Midbrain (tissue), 1 donor: ENCODE results near the gene PSMB3.

Experiments
- DNase-seq: peaks from one replicate; lab custom pipeline; 2025; lab: John Stamatoyannopoulos, UW

The PSMB3 gene

DNA sequence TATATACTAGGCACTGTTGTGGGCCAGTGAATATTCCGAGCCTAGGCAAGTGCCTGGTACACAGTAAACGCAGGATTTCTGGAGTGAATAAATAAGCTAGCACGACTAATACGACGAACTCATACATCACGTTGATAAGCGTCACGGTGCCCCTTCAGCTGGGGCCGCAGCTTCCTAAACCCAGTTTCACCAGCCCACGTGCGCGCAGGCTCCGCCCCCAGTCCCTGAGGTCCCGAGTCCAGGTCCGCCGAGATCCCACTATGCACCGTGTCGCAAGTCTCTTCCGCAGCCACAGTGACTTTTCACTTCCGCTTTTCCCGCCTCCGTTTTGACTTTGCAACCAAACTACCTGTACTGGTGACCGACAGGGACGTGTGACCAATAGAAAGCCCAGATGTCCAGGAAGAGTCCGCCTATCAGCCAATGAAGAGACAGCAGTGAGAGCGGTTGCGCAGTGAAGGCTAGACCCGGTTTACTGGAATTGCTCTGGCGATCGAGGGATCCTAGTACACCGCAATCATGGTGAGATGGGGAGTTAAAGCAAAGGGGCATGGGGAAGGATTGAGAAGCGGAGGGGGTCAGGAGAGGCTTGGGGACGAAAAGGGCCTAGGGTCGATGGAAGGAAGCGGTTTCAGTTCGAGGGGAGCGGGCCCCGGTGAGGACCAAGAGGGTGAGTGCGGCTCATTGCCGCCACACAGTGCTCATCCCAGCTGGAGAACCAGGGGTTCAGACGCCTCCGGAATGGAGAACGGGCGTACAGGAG, at the start of gene PSMB3:
PSMB3 (plus strand) TSS at position 434 of the 763 bp plus-strand sequence; CDS start at position 520, 86 bp downstream.
- peak; percentile 99 for DNase-seq

DNA sequence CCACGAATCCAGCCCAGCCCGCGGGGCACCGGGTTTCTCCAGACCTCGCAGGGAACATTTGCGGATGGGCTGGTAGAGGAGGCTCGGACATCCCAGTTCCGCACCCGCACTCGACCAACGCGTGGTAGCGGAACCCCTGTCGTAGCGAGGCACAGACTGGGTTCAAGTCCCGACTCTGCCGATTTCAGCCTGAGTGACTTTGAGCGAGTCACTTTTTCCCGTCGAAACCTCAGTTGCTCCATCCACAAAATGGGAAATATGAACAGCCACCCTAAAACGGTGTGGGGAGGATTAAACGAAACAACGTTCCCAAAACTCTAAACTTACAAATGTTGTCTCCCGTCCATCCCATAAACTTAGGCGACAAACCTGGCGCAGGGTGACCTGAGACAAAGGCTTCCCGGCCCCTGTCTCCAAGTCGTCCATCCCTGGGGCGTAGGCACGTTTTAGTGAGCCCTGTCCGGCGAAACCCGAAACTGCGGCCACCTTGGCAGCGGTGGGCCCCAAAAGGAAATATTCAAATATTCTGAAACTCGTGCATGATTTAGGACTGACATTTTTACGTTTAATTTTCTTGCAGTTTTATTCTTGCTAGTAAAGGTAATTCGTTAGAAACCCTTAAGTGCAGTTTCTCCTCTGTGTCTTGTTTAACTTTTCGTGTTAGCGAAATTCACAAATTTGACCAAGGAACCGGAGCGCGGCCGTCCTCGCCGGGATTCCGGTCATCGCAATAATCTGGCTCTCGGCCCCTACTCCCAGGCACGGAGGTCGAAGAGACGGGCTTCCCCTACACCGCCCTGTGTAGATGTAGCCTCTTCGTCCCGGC, 49.4 kb upstream of the PSMB3 start:
- peak; percentile 44 for DNase-seq

DNA sequence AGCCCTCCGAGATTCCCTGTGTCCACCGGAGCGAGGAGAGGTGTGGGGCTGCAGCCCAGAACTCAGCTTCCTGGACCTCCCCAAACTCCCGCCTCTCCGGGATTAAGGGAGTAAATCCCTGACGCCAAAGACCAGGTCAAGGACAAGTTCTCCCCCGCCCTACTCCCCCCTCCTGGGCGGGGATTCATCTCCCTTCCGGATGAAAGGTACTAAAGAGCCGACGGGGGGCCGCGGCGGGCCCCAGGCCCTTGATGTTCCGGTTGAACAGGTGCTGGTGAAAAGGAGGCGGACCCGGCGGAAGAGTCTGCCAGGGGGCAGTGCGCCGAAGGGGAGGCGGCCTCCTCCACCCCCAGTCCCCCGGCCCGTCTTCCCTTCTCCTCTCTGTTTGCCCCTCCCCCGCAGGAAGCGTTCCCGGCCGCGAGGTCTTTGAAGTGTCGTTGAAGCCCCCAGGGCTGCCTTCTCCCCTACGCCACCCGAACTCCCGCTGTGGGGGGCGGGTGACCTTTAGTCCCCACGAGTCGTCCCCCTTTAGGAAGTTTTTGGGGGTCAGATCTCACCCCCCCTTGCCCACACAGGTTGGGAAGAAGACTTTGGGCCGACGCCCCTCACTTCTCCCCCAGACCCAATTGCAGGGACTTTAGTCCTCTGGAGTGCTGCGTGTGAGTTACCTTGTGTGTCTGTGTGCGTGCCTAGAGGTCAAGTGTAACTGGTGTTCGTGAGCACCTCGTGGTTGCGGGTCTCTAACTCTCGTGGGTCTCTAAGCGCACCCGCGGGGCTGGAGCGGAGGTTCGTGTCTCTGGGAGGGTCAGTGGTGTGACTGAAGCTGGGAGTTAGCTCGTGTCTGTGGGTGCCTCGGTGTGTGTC, 48.6 kb upstream of the PSMB3 start:
- peak; percentile 15 for DNase-seq

DNA sequence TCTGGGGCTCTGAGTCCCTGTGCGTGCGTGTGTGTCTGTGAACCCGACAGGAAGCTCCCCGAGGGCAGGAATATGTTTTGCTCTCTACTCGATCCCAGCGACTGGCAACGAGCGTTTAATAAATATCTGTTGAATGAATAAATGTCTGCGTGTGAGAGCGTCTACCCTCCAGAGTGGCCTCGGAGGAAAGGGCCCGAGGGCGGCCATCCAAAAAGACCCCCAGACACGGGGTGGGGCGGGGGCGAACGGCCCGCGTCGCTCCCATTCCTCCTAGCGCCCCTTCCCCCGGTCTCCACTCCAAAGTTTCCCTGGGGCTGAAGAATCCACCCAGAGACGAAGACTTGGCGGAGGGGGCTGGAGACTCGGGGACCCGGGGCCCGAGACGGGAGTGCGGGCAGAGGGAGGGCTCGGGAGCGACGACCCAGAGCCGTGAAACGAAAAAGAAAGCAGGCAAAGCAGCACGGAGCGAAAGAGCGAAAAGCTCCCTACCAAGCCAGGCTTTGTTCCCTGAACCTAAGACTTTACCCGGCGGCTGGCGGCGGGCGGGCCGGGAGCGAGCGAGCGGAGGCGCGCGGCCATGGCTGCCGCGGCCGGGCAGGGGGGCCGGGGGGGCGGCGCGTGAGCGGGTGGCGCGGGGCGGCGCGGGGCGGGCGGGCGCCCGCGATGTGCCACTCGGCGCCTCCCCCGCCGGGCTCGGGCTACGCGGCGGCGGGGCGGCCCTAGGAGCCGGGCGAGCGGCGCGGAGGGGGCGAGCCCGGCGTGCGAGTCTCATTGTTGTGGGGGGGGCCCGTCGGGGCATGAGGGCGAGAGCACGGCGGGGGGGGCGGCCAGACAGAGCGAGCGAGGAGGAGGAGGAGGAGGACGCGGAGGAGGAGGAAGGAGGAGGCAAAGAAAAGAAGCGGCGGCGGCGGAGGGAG, 47.7 kb upstream of the PSMB3 start, which contains the start of gene MLLT6:
MLLT6 (plus strand) TSS at position 668 of the 917 bp plus-strand sequence. CDS start 360 bp downstream, outside the sequence.
- DNase-seq: peak; percentile 85

DNA sequence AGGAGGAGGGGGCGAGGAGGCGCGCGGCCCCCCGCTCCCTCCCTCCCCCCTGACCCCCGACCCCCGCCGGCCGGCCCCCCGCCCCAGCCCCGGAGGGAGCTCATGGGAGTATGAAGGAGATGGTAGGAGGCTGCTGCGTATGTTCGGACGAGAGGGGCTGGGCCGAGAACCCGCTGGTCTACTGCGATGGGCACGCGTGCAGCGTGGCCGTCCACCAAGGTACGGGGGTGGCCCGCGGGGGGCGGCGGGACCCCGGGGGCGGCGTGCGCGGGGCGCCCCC, 47.1 kb upstream of the PSMB3 start:
- DNase-seq: no peak

DNA sequence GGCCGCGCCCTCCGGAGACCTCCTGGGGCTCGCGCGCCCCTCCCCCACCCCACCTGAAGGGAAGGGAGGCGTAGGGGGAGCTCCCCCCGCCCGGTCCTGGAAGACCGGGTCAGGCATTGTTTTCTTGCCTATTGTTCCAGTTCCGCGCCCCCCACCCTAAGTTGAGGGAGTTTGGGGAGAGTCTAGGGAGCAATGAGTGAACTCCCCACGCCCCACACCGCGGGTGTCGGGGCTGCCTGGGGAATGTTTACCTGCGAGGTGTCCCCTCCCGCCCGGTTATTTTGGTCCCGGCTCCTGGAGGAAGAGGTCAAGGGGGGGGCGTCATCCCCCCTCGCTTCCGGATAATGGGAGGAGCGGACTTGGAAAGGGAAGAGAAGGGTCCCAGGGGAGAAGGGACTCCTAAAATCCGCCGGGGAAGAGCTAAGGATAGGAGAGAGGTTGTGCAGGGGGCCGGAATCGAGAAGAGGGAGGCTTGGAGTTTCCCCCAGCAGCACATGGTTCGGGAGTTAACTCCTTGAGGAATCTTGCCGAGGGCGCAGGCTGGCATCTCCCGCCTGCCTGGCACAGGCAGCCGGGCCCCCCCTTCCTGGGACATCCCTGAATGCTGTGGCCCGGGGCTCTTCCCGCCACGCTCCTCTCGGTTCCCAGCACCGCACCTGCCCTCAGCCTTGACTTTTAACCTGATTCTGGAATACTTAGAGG, 46.6 kb upstream of the PSMB3 start:
- DNase-seq: peak; percentile 33

DNA sequence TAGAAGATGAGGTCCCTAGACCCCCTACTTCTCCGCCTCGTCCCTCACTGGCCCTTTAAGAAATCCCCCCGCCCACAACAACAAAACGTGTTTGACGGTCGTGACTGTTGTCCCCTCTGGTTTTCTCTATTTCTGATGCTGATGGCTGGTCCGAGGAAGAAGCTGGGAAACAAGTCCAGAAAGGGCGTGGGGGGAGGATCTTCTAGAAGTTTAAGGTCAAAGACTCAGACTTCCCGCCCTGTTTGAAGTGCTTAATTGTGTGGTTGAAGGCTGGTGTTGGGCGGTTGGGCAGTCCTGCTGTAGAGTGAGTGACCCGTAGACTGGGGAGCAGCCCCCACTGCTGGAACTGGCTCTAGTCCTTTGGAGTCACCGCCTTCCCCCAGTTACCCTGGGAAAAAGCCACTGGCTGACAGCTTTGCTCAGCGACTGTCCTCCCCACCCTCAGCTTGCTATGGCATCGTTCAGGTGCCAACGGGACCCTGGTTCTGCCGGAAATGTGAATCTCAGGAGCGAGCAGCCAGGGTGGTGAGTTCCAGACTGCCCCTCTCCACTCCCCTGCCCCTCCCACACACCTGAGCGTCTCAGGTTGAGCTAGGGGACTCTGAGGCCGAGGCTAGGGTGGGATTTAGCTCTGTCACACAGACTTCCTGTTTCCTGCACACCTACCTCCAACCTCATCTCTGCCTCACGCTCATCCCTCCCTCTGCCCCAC, 45.9 kb upstream of the PSMB3 start:
- DNase-seq: peak; percentile 28

DNA sequence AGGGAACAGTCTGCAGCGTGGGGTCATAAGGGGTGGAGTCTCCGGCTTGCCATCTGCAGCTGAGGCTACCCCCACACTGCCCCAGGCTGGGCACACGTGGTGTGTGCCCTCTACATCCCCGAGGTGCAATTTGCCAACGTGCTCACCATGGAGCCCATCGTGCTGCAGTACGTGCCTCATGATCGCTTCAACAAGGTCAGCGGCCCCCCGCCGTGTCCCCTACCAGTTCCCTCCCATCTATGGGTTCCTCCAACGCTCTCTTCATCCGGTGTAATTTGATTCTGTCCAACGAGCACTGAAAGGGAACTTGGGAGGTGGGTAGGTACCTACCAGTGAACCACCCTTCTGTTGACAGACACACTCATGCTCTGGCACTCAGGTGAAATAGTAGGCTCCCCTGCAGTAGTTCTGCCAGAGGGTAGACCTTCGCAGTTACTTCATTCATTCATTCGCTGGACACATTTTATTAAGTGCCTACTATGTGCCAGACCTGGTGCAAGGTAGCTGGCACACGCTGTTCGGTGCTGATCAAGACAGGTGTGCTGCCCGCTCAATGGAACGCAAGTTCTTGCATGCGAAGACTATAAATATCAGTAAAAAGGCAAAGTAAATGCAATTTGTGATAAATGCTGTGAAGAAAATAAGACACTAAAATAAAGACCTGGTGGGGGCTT, 44.7 kb upstream of the PSMB3 start:
- DNase-seq: no peak

DNA sequence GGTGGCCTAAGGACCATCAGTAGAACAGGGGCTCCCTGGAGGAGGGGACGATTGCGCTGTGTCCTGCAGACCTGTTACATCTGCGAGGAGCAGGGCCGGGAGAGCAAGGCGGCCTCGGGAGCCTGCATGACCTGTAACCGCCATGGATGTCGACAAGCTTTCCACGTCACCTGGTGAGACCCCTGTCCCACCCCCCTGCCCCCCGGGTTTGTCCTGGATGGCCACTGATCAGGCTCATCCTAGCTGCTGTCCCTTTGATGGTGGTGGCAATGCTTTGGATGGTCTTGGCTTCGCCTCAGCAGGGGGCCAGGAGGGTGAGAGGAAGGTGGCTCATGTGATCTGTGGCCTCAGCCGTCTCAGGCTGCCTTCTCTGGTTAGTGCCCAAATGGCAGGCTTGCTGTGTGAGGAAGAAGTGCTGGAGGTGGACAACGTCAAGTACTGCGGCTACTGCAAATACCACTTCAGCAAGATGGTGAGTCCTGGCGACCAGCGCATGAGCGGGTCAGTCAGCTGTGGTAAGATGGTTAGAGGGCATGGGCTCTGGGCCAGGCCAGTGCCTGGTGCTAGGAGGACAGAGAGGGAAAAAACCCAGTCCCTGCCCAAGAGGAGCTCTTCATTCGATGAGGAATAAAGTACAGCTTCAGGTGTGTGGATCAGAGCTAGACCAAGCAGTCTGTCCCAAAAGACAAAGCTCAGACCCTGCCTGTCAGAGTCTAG, 43.3 kb upstream of the PSMB3 start:
- DNase-seq: no peak

DNA sequence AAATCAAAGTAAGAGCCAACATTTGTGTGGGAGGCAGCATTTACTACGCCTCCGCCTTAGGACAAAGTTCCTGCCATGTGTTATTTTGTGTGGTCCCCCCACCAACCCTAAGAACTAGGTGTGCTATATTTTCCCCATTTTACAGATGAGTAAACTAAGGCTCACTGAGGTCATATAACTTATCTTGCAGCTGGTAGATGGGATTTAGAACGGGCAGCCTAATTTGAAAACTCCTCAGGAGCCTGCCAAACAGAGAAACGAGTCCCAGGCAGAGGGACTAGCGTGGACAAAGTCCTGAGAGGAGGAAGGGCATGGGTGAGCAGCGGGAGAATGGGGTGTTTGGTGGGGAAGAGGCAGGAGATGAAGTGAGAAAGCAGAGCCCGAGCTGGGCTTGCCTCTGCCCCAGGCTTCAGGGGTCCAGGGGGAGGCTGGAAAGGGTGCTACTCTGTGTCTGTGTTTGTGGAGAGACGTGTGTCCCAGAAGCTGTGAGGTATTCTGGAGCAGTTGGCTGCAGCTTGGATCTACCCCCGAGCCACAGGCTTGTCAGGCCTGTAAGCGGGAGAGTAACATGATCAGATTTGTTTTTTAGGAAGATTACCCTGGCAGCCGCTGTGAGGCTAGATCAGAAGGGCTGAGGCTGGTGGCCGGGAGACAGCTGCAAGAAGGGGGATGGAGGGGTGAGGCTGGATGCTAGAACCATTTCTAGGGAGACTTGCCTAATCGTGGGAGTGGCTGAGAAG, 42.5 kb upstream of the PSMB3 start:
- no peak for DNase-seq

DNA sequence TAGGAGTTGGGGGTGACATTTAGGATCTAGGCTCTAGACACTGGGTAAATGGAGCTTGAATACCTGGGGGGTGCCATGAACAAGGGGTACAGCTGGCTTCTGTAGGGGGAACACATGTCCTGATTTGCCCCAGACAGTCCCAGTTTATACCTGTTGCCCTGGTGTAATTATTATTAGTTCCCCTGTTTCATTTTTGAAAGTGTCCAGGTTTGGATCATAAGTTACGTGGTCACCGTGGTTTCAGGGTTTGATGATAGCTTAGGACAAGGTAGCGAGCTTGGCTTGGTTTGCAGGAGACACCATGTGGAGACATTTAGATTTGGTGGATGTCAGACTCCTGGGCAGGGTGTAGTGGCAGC, 42.0 kb upstream of the PSMB3 start:
- DNase-seq: no peak

DNA sequence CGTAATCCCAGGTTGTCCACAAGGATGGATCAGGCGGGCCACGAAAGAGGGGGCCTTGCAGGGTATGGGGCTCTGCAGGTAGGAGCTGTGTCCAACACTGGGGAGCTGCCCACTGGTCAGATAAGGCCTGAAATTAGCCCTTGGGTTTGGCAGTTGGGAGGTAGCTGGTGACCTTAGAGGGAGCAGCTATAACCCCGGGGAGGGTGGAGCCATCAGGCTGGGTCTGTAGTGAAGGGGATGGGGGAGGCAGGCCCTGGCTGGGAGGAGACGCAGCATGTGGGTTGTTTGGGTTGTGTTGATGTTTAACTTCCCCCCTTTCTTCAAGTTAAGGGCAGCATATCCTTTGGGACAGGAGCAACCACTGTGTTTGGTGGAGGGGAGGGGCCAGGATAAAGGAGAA, 41.6 kb upstream of the PSMB3 start:
- DNase-seq: no peak

DNA sequence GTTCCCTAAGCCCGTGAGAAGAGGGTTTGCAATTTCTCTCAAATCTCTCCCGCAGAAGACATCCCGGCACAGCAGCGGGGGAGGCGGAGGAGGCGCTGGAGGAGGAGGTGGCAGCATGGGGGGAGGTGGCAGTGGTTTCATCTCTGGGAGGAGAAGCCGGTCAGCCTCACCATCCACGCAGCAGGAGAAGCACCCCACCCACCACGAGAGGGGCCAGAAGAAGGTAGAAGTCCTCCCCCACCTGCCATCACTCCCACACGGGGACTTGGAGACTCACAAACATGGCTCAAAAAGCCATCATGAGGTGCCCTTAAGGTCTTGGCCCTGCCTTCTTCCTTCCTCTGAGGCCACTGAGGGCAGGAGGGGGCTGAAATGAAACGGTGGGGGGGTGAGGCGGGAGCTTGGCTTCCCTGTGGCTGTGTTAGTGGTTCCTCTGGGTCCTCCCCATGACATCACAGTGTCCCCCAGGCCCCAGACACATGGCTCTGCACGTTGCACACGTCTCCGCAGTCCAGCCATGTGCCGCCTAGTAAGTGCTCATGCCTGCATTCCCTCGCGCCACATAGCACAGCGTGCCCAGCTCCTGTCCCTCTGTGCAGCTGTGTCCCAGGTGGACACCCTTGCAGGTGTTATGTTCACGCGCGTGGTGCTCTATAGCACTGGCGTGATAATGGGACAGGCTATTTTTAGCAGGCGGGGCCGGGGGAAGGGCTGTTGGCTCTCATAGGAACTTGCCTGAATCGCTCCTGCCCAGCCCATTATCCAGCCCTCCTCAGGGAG, 40.6 kb upstream of the PSMB3 start:
- no peak for DNase-seq

DNA sequence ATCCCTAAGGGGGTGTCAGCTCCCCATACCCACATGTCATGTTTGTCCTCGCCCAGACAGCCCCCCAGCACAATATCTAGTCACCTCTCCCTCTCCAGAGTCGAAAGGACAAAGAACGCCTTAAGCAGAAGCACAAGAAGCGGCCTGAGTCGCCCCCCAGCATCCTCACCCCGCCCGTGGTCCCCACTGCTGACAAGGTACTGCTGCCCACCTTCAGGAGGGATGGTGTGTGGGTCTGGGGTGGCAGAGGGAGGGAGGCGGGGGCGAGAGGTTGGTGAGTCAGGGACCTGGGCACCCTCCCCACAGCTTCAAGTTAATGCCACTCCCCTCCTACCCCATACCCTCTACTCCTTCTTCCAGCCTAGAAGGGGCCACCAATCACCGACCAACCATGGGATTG, 39.9 kb upstream of the PSMB3 start:
- no peak for DNase-seq

DNA sequence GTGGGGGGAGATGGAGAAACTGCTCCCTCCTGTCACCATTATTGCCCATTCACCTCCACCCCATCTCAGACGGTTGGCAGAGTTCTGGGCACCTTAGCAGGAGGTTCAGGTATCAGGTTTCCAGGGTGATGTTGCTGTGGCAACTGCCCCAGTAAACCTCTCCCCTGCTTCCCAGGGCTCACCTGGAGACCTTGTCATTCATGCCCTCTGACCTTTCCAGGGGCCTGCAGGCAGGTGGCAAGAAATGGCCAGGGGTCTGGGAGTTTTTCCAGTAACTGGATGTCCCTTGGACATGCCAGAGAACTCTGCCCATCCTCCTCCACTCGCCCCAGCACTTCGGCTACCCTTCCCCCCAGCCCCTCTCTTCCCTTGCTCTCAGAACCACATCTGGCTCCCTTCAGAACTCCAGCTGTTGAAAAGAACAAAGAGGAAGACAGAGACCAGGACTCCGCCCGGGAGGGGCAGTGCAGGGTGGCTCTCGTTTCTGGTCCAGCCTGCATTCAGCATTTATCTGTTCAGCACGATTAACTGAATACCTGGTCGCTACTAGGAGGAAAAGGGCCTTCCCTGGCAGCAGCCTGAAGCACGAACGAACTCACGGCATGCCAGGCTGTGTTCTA, 39.0 kb upstream of the PSMB3 start:
- no peak for DNase-seq

DNA sequence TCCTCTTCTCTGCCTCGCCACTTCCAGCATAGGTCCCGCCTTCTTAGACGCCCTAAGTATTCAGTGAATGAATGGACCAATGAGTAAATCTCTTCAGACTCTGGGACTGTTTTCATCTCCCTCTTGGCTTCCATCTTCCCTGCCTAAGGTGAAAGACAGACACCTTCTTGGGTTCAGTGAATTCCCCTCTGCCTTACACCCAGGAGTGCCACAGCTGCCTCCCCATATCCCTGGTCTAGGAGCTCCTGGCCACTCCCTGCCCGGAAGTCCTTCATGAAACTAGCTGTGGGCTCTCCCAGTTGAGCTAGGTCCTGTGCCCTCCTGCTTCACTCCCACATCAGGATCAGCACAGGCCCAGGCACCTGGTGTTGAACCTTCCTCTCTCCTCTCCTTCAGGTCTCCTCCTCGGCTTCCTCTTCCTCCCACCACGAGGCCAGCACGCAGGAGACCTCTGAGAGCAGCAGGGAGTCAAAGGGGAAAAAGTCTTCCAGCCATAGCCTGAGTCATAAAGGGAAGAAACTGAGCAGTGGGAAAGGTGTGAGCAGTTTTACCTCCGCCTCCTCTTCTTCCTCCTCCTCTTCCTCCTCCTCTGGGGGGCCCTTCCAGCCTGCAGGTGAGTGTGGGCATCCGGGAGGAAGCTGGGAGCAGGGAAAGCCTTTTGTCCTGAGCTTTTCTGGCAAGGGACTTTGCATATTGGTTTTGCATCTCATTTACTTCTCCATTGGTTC, 37.2 kb upstream of the PSMB3 start:
- no peak for DNase-seq
